ENCODE data around the gene PHTF1.

PHTF1 gene

GRCh38 chr1:113694910-113695309 is 64.4 kb downstream of the PHTF1 start:
- H2BK120ac ChIP-seq (ENCODE audit: low read depth, low read length) = no peak overlapping the region
- H3K4me1 ChIP-seq (ENCODE audit: control insufficient read depth in 2 of 2, insufficient read depth in 1 of 2, low read depth in 1 of 2, low read length in 2 of 2) = no peaks in the 10 kb centered on the region
- no peak for DNase-seq (ENCODE audit: low spot score)
- no peak overlapping the region for H2BK12ac ChIP-seq (ENCODE audit: low read length)
- H2BK15ac ChIP-seq (ENCODE audit: low read length) = no peak overlapping the region
- no peaks in the 10 kb centered on the region for H3K79me1 ChIP-seq (ENCODE audit: low read depth, low read length)
- H4K91ac ChIP-seq (ENCODE audit: low read depth, low read length, poor library complexity) = no peak overlapping the region
- H4K8ac ChIP-seq (ENCODE audit: low read depth, low read length) = no peak overlapping the region
- no peak overlapping the region for H3K14ac ChIP-seq (ENCODE audit: low read length)
- H3K4me2 ChIP-seq (ENCODE audit: insufficient read depth, low read length, poor library complexity, severe bottlenecking) = no peak overlapping the region
- no peaks in the 10 kb centered on the region for H3K27me3 ChIP-seq (ENCODE audit: control insufficient read depth in 3 of 3, insufficient read depth in 3 of 3, low read depth in 1 of 3, low read length in 3 of 3)
- no peak overlapping the region for H3K9ac ChIP-seq (ENCODE audit: low read depth, low read length, poor library complexity)
- H3K9me3 ChIP-seq (replicated peaks in 1 of 2; ENCODE audit: control insufficient read depth in 2 of 2, insufficient read depth in 1 of 2, low read depth in 1 of 2, low read length in 2 of 2) = peaks cover 2 to 22% of the 10 kb centered on the region in 2 donors
- no peak overlapping the region for H3K27ac ChIP-seq (replicated peaks; ENCODE audit: low read length)
- peaks cover 16 to 78% of the 10 kb centered on the region in 2 donors for H3K36me3 ChIP-seq (replicated peaks in 1 of 2; ENCODE audit: control insufficient read depth in 2 of 2, insufficient read depth in 2 of 2, low read length in 2 of 2)
- H2AK5ac ChIP-seq (ENCODE audit: low read depth, low read length) = no peak overlapping the region
- no peak overlapping the region for H3K4ac ChIP-seq (ENCODE audit: low read length)
- H3K23ac ChIP-seq (ENCODE audit: low read depth, low read length, poor library complexity) = no peak overlapping the region
- H3K18ac ChIP-seq (ENCODE audit: low read length) = no peak overlapping the region
- no peak overlapping the region for H2BK5ac ChIP-seq (ENCODE audit: low read length)
- no peak overlapping the region for H3K4me3 ChIP-seq (ENCODE audit: low read length in 2 of 2)
- H2AFZ ChIP-seq (ENCODE audit: low read length) = no peak overlapping the region

GRCh38 chr1:113692824-113693431 is 66.4 kb downstream of the PHTF1 start:
- no peak overlapping the region for H3K18ac ChIP-seq (ENCODE audit: low read length)
- no peak overlapping the region for H2BK120ac ChIP-seq (ENCODE audit: low read depth, low read length)
- H2BK15ac ChIP-seq (ENCODE audit: low read length) = no peak overlapping the region
- no peak overlapping the region for H3K27ac ChIP-seq (replicated peaks; ENCODE audit: low read length)
- H3K4ac ChIP-seq (ENCODE audit: low read length) = no peak overlapping the region
- no peak overlapping the region for H2AFZ ChIP-seq (ENCODE audit: low read length)
- H2AK5ac ChIP-seq (ENCODE audit: low read depth, low read length) = no peak overlapping the region
- no peak for DNase-seq (ENCODE audit: low spot score)
- no peak overlapping the region for H3K14ac ChIP-seq (ENCODE audit: low read length)
- no peaks in the 10 kb centered on the region for H3K4me1 ChIP-seq (ENCODE audit: control insufficient read depth in 2 of 2, insufficient read depth in 1 of 2, low read depth in 1 of 2, low read length in 2 of 2)
- no peaks in the 10 kb centered on the region for H3K79me1 ChIP-seq (ENCODE audit: low read depth, low read length)
- H2BK12ac ChIP-seq (ENCODE audit: low read length) = no peak overlapping the region
- no peak overlapping the region for H3K4me3 ChIP-seq (ENCODE audit: low read length in 2 of 2)
- H3K27me3 ChIP-seq (ENCODE audit: control insufficient read depth in 3 of 3, insufficient read depth in 3 of 3, low read depth in 1 of 3, low read length in 3 of 3) = no peaks in the 10 kb centered on the region
- H2BK5ac ChIP-seq (ENCODE audit: low read length) = no peak overlapping the region
- H4K91ac ChIP-seq (ENCODE audit: low read depth, low read length, poor library complexity) = no peak overlapping the region
- H3K4me2 ChIP-seq (ENCODE audit: insufficient read depth, low read length, poor library complexity, severe bottlenecking) = no peak overlapping the region
- peaks cover 5 to 29% of the 10 kb centered on the region in 2 donors for H3K9me3 ChIP-seq (replicated peaks in 1 of 2; ENCODE audit: control insufficient read depth in 2 of 2, insufficient read depth in 1 of 2, low read depth in 1 of 2, low read length in 2 of 2)
- peaks cover 13 to 71% of the 10 kb centered on the region in 2 donors for H3K36me3 ChIP-seq (replicated peaks in 1 of 2; ENCODE audit: control insufficient read depth in 2 of 2, insufficient read depth in 2 of 2, low read length in 2 of 2)
- H3K9ac ChIP-seq (ENCODE audit: low read depth, low read length, poor library complexity) = no peak overlapping the region
- no peak overlapping the region for H4K8ac ChIP-seq (ENCODE audit: low read depth, low read length)
- H3K23ac ChIP-seq (ENCODE audit: low read depth, low read length, poor library complexity) = no peak overlapping the region
- no CpG with 5 or more reads among the region's 4 CpGs for WGBS, 2 donors (ENCODE audit: extremely low coverage in 2 of 2, insufficient read length in 2 of 2, insufficient replicate concordance in 1 of 2)

GRCh38 chr1:113692342-113692741 is 66.9 kb downstream of the PHTF1 start:
- Histone ChIP-seq H3K14ac (ENCODE audit: low read length) (no peak overlapping the region), H3K4me1 (ENCODE audit: control insufficient read depth in 2 of 2, insufficient read depth in 1 of 2, low read depth in 1 of 2, low read length in 2 of 2) (no peaks in the 10 kb centered on the region), H3K4me2 (ENCODE audit: insufficient read depth, low read length, poor library complexity, severe bottlenecking) (no peak overlapping the region), H4K8ac (ENCODE audit: low read depth, low read length) (no peak overlapping the region), H2BK15ac (ENCODE audit: low read length) (no peak overlapping the region), H2AK5ac (ENCODE audit: low read depth, low read length) (no peak overlapping the region), H3K27ac (replicated peaks; ENCODE audit: low read length) (no peak overlapping the region), H3K9me3 (replicated peaks in 1 of 2; ENCODE audit: control insufficient read depth in 2 of 2, insufficient read depth in 1 of 2, low read depth in 1 of 2, low read length in 2 of 2) (peaks cover 5 to 29% of the 10 kb centered on the region in 2 donors), H3K36me3 (replicated peaks in 1 of 2; ENCODE audit: control insufficient read depth in 2 of 2, insufficient read depth in 2 of 2, low read length in 2 of 2) (peaks cover 12 to 66% of the 10 kb centered on the region in 2 donors), H3K79me1 (ENCODE audit: low read depth, low read length) (no peaks in the 10 kb centered on the region), H4K91ac (ENCODE audit: low read depth, low read length, poor library complexity) (no peak overlapping the region), H2BK5ac (ENCODE audit: low read length) (no peak overlapping the region), H2BK120ac (ENCODE audit: low read depth, low read length) (no peak overlapping the region), H3K4ac (ENCODE audit: low read length) (no peak overlapping the region), H3K4me3 (ENCODE audit: low read length in 2 of 2) (no peak overlapping the region), H3K27me3 (ENCODE audit: control insufficient read depth in 3 of 3, insufficient read depth in 3 of 3, low read depth in 1 of 3, low read length in 3 of 3) (no peaks in the 10 kb centered on the region), H3K18ac (ENCODE audit: low read length) (no peak overlapping the region), H2BK12ac (ENCODE audit: low read length) (no peak overlapping the region), H2AFZ (ENCODE audit: low read length) (no peak overlapping the region), H3K9ac (ENCODE audit: low read depth, low read length, poor library complexity) (no peak overlapping the region), H3K23ac (ENCODE audit: low read depth, low read length, poor library complexity) (no peak overlapping the region)
- no peak for DNase-seq (ENCODE audit: low spot score)
- no CpG with 5 or more reads among the region's 2 CpGs for WGBS, 2 donors (ENCODE audit: extremely low coverage in 2 of 2, insufficient read length in 2 of 2, insufficient replicate concordance in 1 of 2)

- Histone ChIP-seq H3K79me1 (ENCODE audit: low read depth, low read length) (no peaks in the 10 kb centered on the region), H3K14ac (ENCODE audit: low read length) (no peak overlapping the region), H3K4me2 (ENCODE audit: insufficient read depth, low read length, poor library complexity, severe bottlenecking) (no peak overlapping the region), H3K9ac (ENCODE audit: low read depth, low read length, poor library complexity) (no peak overlapping the region), H3K4me3 (ENCODE audit: low read length in 2 of 2) (no peak overlapping the region), H3K9me3 (replicated peaks in 1 of 2; ENCODE audit: control insufficient read depth in 2 of 2, insufficient read depth in 1 of 2, low read depth in 1 of 2, low read length in 2 of 2) (peaks cover 5 to 29% of the 10 kb centered on the region in 2 donors), H3K18ac (ENCODE audit: low read length) (no peak overlapping the region), H4K8ac (ENCODE audit: low read depth, low read length) (no peak overlapping the region), H3K27ac (replicated peaks; ENCODE audit: low read length) (no peak overlapping the region), H2BK15ac (ENCODE audit: low read length) (no peak overlapping the region), H3K4me1 (ENCODE audit: control insufficient read depth in 2 of 2, insufficient read depth in 1 of 2, low read depth in 1 of 2, low read length in 2 of 2) (no peaks in the 10 kb centered on the region), H2BK120ac (ENCODE audit: low read depth, low read length) (no peak overlapping the region), H3K23ac (ENCODE audit: low read depth, low read length, poor library complexity) (no peak overlapping the region), H3K36me3 (replicated peaks in 1 of 2; ENCODE audit: control insufficient read depth in 2 of 2, insufficient read depth in 2 of 2, low read length in 2 of 2) (peaks cover 11 to 66% of the 10 kb centered on the region in 2 donors), H2BK12ac (ENCODE audit: low read length) (no peak overlapping the region), H2AFZ (ENCODE audit: low read length) (no peak overlapping the region), H4K91ac (ENCODE audit: low read depth, low read length, poor library complexity) (no peak overlapping the region), H2AK5ac (ENCODE audit: low read depth, low read length) (no peak overlapping the region), H2BK5ac (ENCODE audit: low read length) (no peak overlapping the region), H3K27me3 (ENCODE audit: control insufficient read depth in 3 of 3, insufficient read depth in 3 of 3, low read depth in 1 of 3, low read length in 3 of 3) (no peaks in the 10 kb centered on the region), H3K4ac (ENCODE audit: low read length) (no peak overlapping the region)
- WGBS, 2 donors (ENCODE audit: extremely low coverage in 2 of 2, insufficient read length in 2 of 2, insufficient replicate concordance in 1 of 2) = no CpG with 5 or more reads among the region's 2 CpGs
- no peak for DNase-seq (ENCODE audit: low spot score)
Observed at GRCh38 chr1:113691184-113691583, 68.1 kb downstream of the PHTF1 start.

All from neuronal stem cell (in vitro differentiated cells).